GM13977 (cell line): ENCODE data around the gene UNC93B1.
A peak's percentile ranks its signal among the peaks of the same experiment; 100 is the strongest.
"Not testable (repeated sequence)": the region's sequence is repeated elsewhere in the genome, so short reads cannot be mapped to it uniquely, and the experiment has no call there.

Experiments used
- DNase-seq: peaks from one replicate; pipeline ENCODE4 v3.0.0; 2012; ENCODE audit warnings: low spot score
- CTCF ChIP-seq: IDR thresholded peaks from 2 replicates; pipeline ENCODE4 v1.5.1; 2012; ENCODE audit warnings: mild to moderate bottlenecking, control low read depth; ENCODE audit not compliant: insufficient read depth; ENCODE audit errors: extremely low read depth, missing control alignments
- in situ Hi-C: fragments of 300-500 bp; cut with MboI; formaldehyde crosslinking; loops from one replicate; pipeline ENCODE4 v1.12.0; 2022; ENCODE audit warnings: low sequenced_read_pairs, low pct_unique_long_range_greater_than_20kb, mixed read lengths, inconsistent platforms; ENCODE audit not compliant: unreplicated experiment

UNC93B1 gene

GRCh38 chr11:67997475-67997921 lies 6.4 kb downstream of the UNC93B1 start:
- DNase-seq = no peak
- no peak for TF ChIP-seq CTCF
- in situ Hi-C loops = no loop called here

GRCh38 chr11:67996622-67997474 lies 7.0 kb downstream of the UNC93B1 start:
- in situ Hi-C loops = no loop called here
- TF ChIP-seq CTCF = no peak
- no peak for DNase-seq

GRCh38 chr11:67996051-67996450 lies 7.8 kb downstream of the UNC93B1 start:
- in situ Hi-C loops = no loop called here
- no peak for DNase-seq
- no peak for TF ChIP-seq CTCF

- DNase-seq, in situ Hi-C loops: not testable (repeated sequence)
Observed at GRCh38 chr11:67995579-67995978, 8.3 kb downstream of the UNC93B1 start.

GRCh38 chr11:67995129-67995528 lies 8.8 kb downstream of the UNC93B1 start:
- in situ Hi-C loops, DNase-seq: not testable (repeated sequence)

GRCh38 chr11:67994387-67994786 lies 9.5 kb downstream of the UNC93B1 start:
- in situ Hi-C loops = not testable (repeated sequence)

GRCh38 chr11:67993821-67994220 lies 10.1 kb downstream of the UNC93B1 start:
- DNase-seq, in situ Hi-C loops: not testable (repeated sequence)
- peak; percentile 52 for TF ChIP-seq CTCF

More at GRCh38 chr11:67994387-67994786, 9.5 kb downstream of the UNC93B1 start:
- not testable (repeated sequence) for DNase-seq

GRCh38 chr11:67991347-67992121 lies 12.4 kb downstream of the UNC93B1 start:
- in situ Hi-C loops, DNase-seq: not testable (repeated sequence)

- DNase-seq = peak; percentile 33
- in situ Hi-C loops = not testable (repeated sequence)
Observed at GRCh38 chr11:67990546-67991346, 13.2 kb downstream of the UNC93B1 start.

GRCh38 chr11:67985302-67985701 lies 18.6 kb downstream of the UNC93B1 start:
- DNase-seq, in situ Hi-C loops: not testable (repeated sequence)
